Activated naive CD4-positive, alpha-beta T cell treated with anti-CD3 and anti-CD28 coated beads, Interleukin-2, amount 50 U/mL, for 72 hours (primary cell): Measurements from ENCODE around the gene TMUB1. TPM values are rescaled to one million over a fixed set of nuclear protein-coding genes. Genes with fewer than 3 reads are reported as not detected.

ENCODE experiments used
- ATAC-seq, 2 donors: fragments of 150-1000 bp; cut with Tn5 transposase; 2 replicates each; pipeline ENCODE4 v1.10.0; 2021; ENCODE audit warnings: mild to moderate bottlenecking in 2 of 2, moderate library complexity in 2 of 2
- DNase-seq, 2 donors: peaks; one replicate each; pipeline ENCODE4 v3.0.0; 2021 to 2022; ENCODE audit warnings: low spot score in 2 of 2
- H3K27ac Mint-ChIP-seq, 2 donors: one replicate each; pipeline ENCODE4 v1.8.0; 2022; ENCODE audit warnings: mild to moderate bottlenecking in 2 of 2, mixed read lengths in 2 of 2
- H3K36me3 Mint-ChIP-seq, 2 donors: one replicate each; pipeline ENCODE4 v1.8.0; 2022; ENCODE audit warnings: mixed read lengths in 2 of 2
- H3K9me3 Mint-ChIP-seq, 2 donors: one replicate each; pipeline ENCODE4 v1.8.0; 2022; ENCODE audit warnings: mixed read lengths in 2 of 2
- total RNA-seq, 2 donors: library from RNA; stranded (reverse); gene quantifications; one replicate each; pipeline ENCODE4 v1.2.3, GENCODE V29; 2022

The TMUB1 gene
- total RNA-seq, 2 donors from 2014 or later, result 25.8 to 60.5 TPM

- peaks cover 0 to 6% of the 10 kb centered on the region in 2 donors for H3K36me3 Mint-ChIP-seq
- ATAC-seq, result no peak
- no peak overlapping the region for H3K27ac Mint-ChIP-seq
- H3K9me3 Mint-ChIP-seq, result no peaks in the 10 kb centered on the region
- DNase-seq, result no peak
These were observed 10.5 kb upstream of the TMUB1 start for GRCh38 chr7:151093748-151094147.

- H3K9me3 Mint-ChIP-seq, result no peaks in the 10 kb centered on the region
- H3K27ac Mint-ChIP-seq, result no peak overlapping the region
- ATAC-seq, result no peak
- H3K36me3 Mint-ChIP-seq, result peaks cover 0 to 7% of the 10 kb centered on the region in 2 donors
- no peak for DNase-seq
These were observed 8.7 kb upstream of the TMUB1 start for GRCh38 chr7:151091988-151092387.

GRCh38 chr7:151091431-151091830 is 8.1 kb upstream of the TMUB1 start:
- no peaks in the 10 kb centered on the region for H3K9me3 Mint-ChIP-seq
- no peak overlapping the region for H3K27ac Mint-ChIP-seq
- DNase-seq (no peak), ATAC-seq (no peak)
- peaks cover 0 to 7% of the 10 kb centered on the region in 2 donors for H3K36me3 Mint-ChIP-seq

GRCh38 chr7:151091003-151091402 is 7.7 kb upstream of the TMUB1 start:
- Mint-ChIP-seq H3K27ac (no peak overlapping the region), H3K9me3 (no peaks in the 10 kb centered on the region)

GRCh38 chr7:151089893-151090730 is 6.8 kb upstream of the TMUB1 start:
- Mint-ChIP-seq H3K27ac (peak overlapping the region in 1 of 2 donors; percentile 47), H3K36me3 (peaks cover 0 to 7% of the 10 kb centered on the region in 2 donors), H3K9me3 (no peaks in the 10 kb centered on the region)
- DNase-seq, result no peak
- ATAC-seq, result no peak

More at GRCh38 chr7:151091003-151091402, 7.7 kb upstream of the TMUB1 start:
- ATAC-seq (no peak), DNase-seq (no peak)
- peaks cover 0 to 7% of the 10 kb centered on the region in 2 donors for H3K36me3 Mint-ChIP-seq

- DNase-seq (no peak), ATAC-seq (no peak)
- Mint-ChIP-seq H3K36me3 (peaks cover 0 to 7% of the 10 kb centered on the region in 2 donors), H3K9me3 (no peaks in the 10 kb centered on the region), H3K27ac (peak overlapping the region in 1 of 2 donors; percentile 47)
These were observed 5.8 kb upstream of the TMUB1 start for GRCh38 chr7:151088856-151089699.

- DNase-seq (no peak), ATAC-seq (peak in 1 of 2 donors; percentile 19)
- Mint-ChIP-seq H3K27ac (peak overlapping the region; percentile 50 to 61), H3K9me3 (no peaks in the 10 kb centered on the region), H3K36me3 (peaks cover 0 to 7% of the 10 kb centered on the region in 2 donors)
These were observed 4.9 kb upstream of the TMUB1 start for GRCh38 chr7:151088019-151088855.

GRCh38 chr7:151087245-151088018 is 4.1 kb upstream of the TMUB1 start:
- no peaks in the 10 kb centered on the region for H3K9me3 Mint-ChIP-seq

GRCh38 chr7:151086802-151087244 is 3.5 kb upstream of the TMUB1 start:
- ATAC-seq (peak in 1 of 2 donors; percentile 16), DNase-seq (peak in 1 of 2 donors; percentile 46)
- Mint-ChIP-seq H3K27ac (peak overlapping the region in 1 of 2 donors; percentile 57), H3K9me3 (no peaks in the 10 kb centered on the region), H3K36me3 (peaks cover 6 to 13% of the 10 kb centered on the region in 2 donors)

More at GRCh38 chr7:151087245-151088018, 4.1 kb upstream of the TMUB1 start:
- Mint-ChIP-seq H3K36me3 (peaks cover 6 to 13% of the 10 kb centered on the region in 2 donors), H3K27ac (peak overlapping the region; percentile 57 to 61)
- ATAC-seq (peak; percentile 35 to 49), DNase-seq (peak; percentile 46 to 74)

GRCh38 chr7:151085691-151086620 is 2.7 kb upstream of the TMUB1 start, which contains the start of gene AGAP3:
TSS of gene AGAP3 (plus strand) at chr7:151086475. CDS start at chr7:151086742, 267 bp downstream.
- no peaks in the 10 kb centered on the region for H3K9me3 Mint-ChIP-seq
- H3K36me3 Mint-ChIP-seq, result peaks cover 6 to 13% of the 10 kb centered on the region in 2 donors
- DNase-seq (peak in 1 of 2 donors; percentile 50), ATAC-seq (peak; percentile 19 to 34)
- H3K27ac Mint-ChIP-seq, result peak within 1 kb of the TSS; percentile 57 to 60

- DNase-seq (no peak), ATAC-seq (no peak)
- peak overlapping the region in 1 of 2 donors; percentile 37 for H3K27ac Mint-ChIP-seq
- peaks cover 6 to 14% of the 10 kb centered on the region in 2 donors for H3K36me3 Mint-ChIP-seq
- no peaks in the 10 kb centered on the region for H3K9me3 Mint-ChIP-seq
These were observed 2.0 kb upstream of the TMUB1 start for GRCh38 chr7:151085329-151085690.

- Mint-ChIP-seq H3K36me3 (peaks cover 6 to 15% of the 10 kb centered on the region in 2 donors), H3K9me3 (no peaks in the 10 kb centered on the region), H3K27ac (peak overlapping the region in 1 of 2 donors; percentile 89)
- DNase-seq (no peak), ATAC-seq (no peak)
These were observed 499 bp upstream of the TMUB1 start for GRCh38 chr7:151083824-151084160.

GRCh38 chr7:151082141-151083070 is 887 bp downstream of the TMUB1 start:
- peak overlapping the region; percentile 89 to 97 for H3K27ac Mint-ChIP-seq
- ATAC-seq, result no peak
- H3K36me3 Mint-ChIP-seq, result peaks cover 6 to 14% of the 10 kb centered on the region in 2 donors
- no peaks in the 10 kb centered on the region for H3K9me3 Mint-ChIP-seq
- no peak for DNase-seq
